ENCODE data around the gene COL4A4.

DNA sequence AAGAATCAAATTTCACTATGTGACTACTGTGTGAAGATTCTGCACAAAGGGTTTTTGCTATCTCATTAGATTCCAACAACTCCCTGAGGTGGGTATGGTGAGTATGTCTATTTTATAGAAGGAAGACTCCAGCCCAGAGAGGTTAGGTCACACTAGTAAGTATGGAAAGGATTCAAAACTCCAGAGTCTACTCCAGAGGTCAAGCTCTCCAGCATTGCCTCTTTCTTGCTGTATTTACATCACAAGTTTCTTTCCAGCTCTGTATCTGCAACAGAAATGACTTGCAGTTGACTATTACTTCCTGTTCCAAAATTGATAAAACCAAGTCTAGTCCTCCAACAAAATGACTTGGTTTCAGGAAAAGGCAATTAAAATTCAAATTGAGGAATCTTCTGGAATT is 2.1 kb downstream of the COL4A4 start:
- TF ChIP-seq POLR2AphosphoS5 (IDR thresholded peaks at IDR 0.05) (no peak), CTCF (IDR thresholded peaks at IDR 0.05 in 8 of 11, conservative IDR thresholded peaks at IDR 0.05 in 3 of 11) (no peak), POLR2A (IDR thresholded peaks at IDR 0.05) (no peak)

All from spleen (tissue), 7 donors.